GM12878 (cell line): ENCODE data around the gene PSAPL1. TPM values are rescaled to one million over a fixed set of nuclear protein-coding genes. Genes with fewer than 3 reads are reported as not detected.

Experiments
- ATAC-seq: fragments of 200-7000 bp; cut with Tn5 transposase; 3 replicates; pipeline ENCODE4 v1.9.1; 2020; ENCODE audit warnings: mild to moderate bottlenecking, moderate library complexity
- BruUV-seq: library from RNA; stranded (reverse); fragments of 400-500 nt; replicated peaks from 2 replicates; lab custom pipeline; 2021; lab: Mats Ljungman, UMichigan
- CTCF ChIA-PET: fragments of 300-600 bp; sonication (Branson Sonifier 250); formaldehyde crosslinking; extraction: SDS; loops from one replicate; lab custom pipeline; 2021; ENCODE audit warnings: inconsistent platforms; lab: Yijun Ruan, JAX
- POLR2A ChIA-PET: fragments of 350-600 bp; formaldehyde crosslinking; extraction: SDS; loops from one replicate; lab custom pipeline; 2021; ENCODE audit warnings: inconsistent platforms; lab: Charles Lee
- RAD21 ChIA-PET: fragments of 300-600 bp; sonication (Branson Sonifier 250); formaldehyde crosslinking; loops from one replicate; lab custom pipeline; 2023; ENCODE audit warnings: antibody characterized with exemption; ENCODE audit not compliant: unreplicated experiment; lab: Charles Lee
- SMC1A ChIA-PET: fragments of 300-600 bp; sonication (Branson Sonifier 250); formaldehyde crosslinking; loops from one replicate; lab custom pipeline; 2023; ENCODE audit not compliant: unreplicated experiment, uncharacterized antibody; lab: Charles Lee
- DNase-seq: peaks from one replicate; pipeline ENCODE4 v3.0.0-alpha.2; 2011; ENCODE audit warnings: low read depth, low spot score
- FAIRE-seq: peaks from 3 replicates; lab custom pipeline; 2011; peaks lifted over from hg19 to GRCh38; lab: Jason Lieb, UNC
- H2AFZ ChIP-seq: 2 replicates; pipeline ENCODE4 v1.6.0; 2011; ENCODE audit warnings: low read depth, low read length, control low read depth; ENCODE audit not compliant: control insufficient read depth
- H3K27ac ChIP-seq: 2 replicates; pipeline ENCODE4 v1.5.1; 2011; ENCODE audit warnings: control low read depth; ENCODE audit not compliant: control insufficient read depth, insufficient read depth
- H3K27me3 ChIP-seq, 2 experiments: replicated peaks in 1 of 2; 2 replicates each; pipeline versions ENCODE4 v1.6.0 to v1.6.1; 2011; ENCODE audit warnings: low read length in 1 of 2; ENCODE audit not compliant: control insufficient read depth in 2 of 2, insufficient read depth in 2 of 2
- H3K36me3 ChIP-seq, 2 experiments: 2 replicates each; pipeline ENCODE4 v1.5.1; 2011; ENCODE audit warnings: low read length in 1 of 2; ENCODE audit not compliant: control insufficient read depth in 2 of 2, insufficient read depth in 2 of 2
- H3K4me1 ChIP-seq: 2 replicates; pipeline ENCODE4 v1.6.1; 2011; ENCODE audit warnings: mild to moderate bottlenecking, low read length, moderate library complexity, mixed read lengths; ENCODE audit not compliant: control insufficient read depth, insufficient read depth
- H3K4me2 ChIP-seq: 2 replicates; pipeline ENCODE4 v1.6.0; 2011; ENCODE audit warnings: control low read depth; ENCODE audit not compliant: control insufficient read depth, insufficient read depth
- H3K4me3 ChIP-seq: fragments of 200-600 bp; sonication (generic); 2 replicates; pipeline ENCODE4 v1.5.1; 2016
- H3K79me2 ChIP-seq: 2 replicates; pipeline ENCODE4 v1.6.0; 2011; ENCODE audit warnings: low read length; ENCODE audit not compliant: control insufficient read depth, insufficient read depth
- H3K9ac ChIP-seq: 2 replicates; pipeline ENCODE4 v1.8.0; 2011; ENCODE audit warnings: low read length, control low read depth, mixed read lengths; ENCODE audit not compliant: control insufficient read depth, insufficient read depth
- H3K9me3 ChIP-seq: replicated peaks from 3 replicates; pipeline ENCODE4 v1.5.1; 2011; ENCODE audit warnings: mild to moderate bottlenecking, low read length; ENCODE audit not compliant: control insufficient read depth, insufficient read depth
- H4K20me1 ChIP-seq: 2 replicates; pipeline ENCODE4 v1.6.0; 2011; ENCODE audit not compliant: control insufficient read depth, insufficient read depth
- CEBPZ ChIP-seq: fragments of 150-350 bp; IDR thresholded peaks from 2 replicates; pipeline ENCODE4 v1.6.1; 2016; ENCODE audit warnings: low read depth, low read length
- FOS ChIP-seq: IDR thresholded peaks from 3 replicates; pipeline ENCODE4 v1.6.1; 2011; ENCODE audit warnings: borderline replicate concordance; ENCODE audit not compliant: insufficient read length; ENCODE audit errors: extremely low read depth
- HSF1 ChIP-seq: fragments of 150-350 bp; IDR thresholded peaks from 2 replicates; pipeline ENCODE4 v1.6.1; 2014; ENCODE audit warnings: mild to moderate bottlenecking, low read depth, low read length
- IRF5 ChIP-seq: fragments of 450-650 bp; IDR thresholded peaks from 2 replicates; pipeline ENCODE4 v1.6.1; 2017; ENCODE audit warnings: borderline replicate concordance
- MXI1 ChIP-seq: fragments of 150-350 bp; IDR thresholded peaks from 2 replicates; pipeline ENCODE4 v1.6.1; 2011; ENCODE audit warnings: low read depth, mild to moderate bottlenecking, inconsistent platforms, low read length, improper control_type of control experiment
- SMAD1 ChIP-seq: fragments of 450-650 bp; IDR thresholded peaks from 2 replicates; pipeline ENCODE4 v1.6.1; 2018; ENCODE audit warnings: mild to moderate bottlenecking, low read depth; ENCODE audit not compliant: partially characterized antibody
- SUZ12 ChIP-seq: fragments of 200-600 bp; sonication (generic); IDR thresholded peaks from one replicate; pipeline ENCODE4 v1.6.1; 2018; ENCODE audit warnings: antibody characterized with exemption, mild to moderate bottlenecking; ENCODE audit not compliant: unreplicated experiment
- TARDBP ChIP-seq: IDR thresholded peaks from 2 replicates; pipeline ENCODE4 v1.6.1; 2016; ENCODE audit warnings: borderline replicate concordance
- WGBS: methylation state at CpG from one replicate; pipeline ENCODE4 v1.1.6; 2016; ENCODE audit warnings: low lambda C conversion rate; ENCODE audit not compliant: insufficient replicate concordance, insufficient coverage; ENCODE audit errors: missing lambda C conversion rate; 5-methylcytosine and 5-hydroxymethylcytosine counted together
- in situ Hi-C: fragments of 300-500 bp; cut with MboI; formaldehyde crosslinking; loops from 9 replicates; pipeline ENCODE4 v1.14.3; 2018; ENCODE audit warnings: mixed read lengths
- intact Hi-C: fragments of 100-400 bp; cut with micrococcal nuclease; formaldehyde crosslinking; loops from one replicate; pipeline ENCODE4 v1.14.2; 2022; ENCODE audit not compliant: unreplicated experiment
- polyA plus RNA-seq, 11 experiments: library from polyadenylated mRNA; depleted of rRNA in 4 of 11; unstranded in 6 of 11; stranded (reverse) in 5 of 11; fragments of >200 nt; fragmentation: Nextera tagmentation in 4 of 11; fragmentation: Illumina TruSeq in 1 of 11; extraction: Ambion mirVana in 4 of 11; extraction: Trizol in 1 of 11; gene quantifications; 1 replicate in 1 of 11; 2 replicates in 10 of 11; pipeline versions ENCODE4 v1.2.1 to v1.2.3, GENCODE V29; 2011 to 2016; ENCODE audit warnings: inconsistent platforms in 2 of 11, missing spikeins in 2 of 11, low read depth in 1 of 11
- total RNA-seq, 4 experiments: library from RNA; depleted of rRNA in 3 of 4; stranded (reverse); fragments of >200 nt in 3 of 4; fragmentation: Illumina TruSeq in 1 of 4; extraction: Trizol in 1 of 4; gene quantifications; 2 replicates each; pipeline versions ENCODE4 v1.2.1 to v1.2.3, GENCODE V29; 2013 to 2021
- TF ChIP-seq, protein P1 (sequence below): IDR thresholded peaks from 2 replicates; pipeline ENCODE4 v1.6.1; 2011; ENCODE audit warnings: borderline replicate concordance, low read depth, mild to moderate bottlenecking, moderate library complexity, low read length; ENCODE audit not compliant: insufficient read depth, poor library complexity, severe bottlenecking
- TF ChIP-seq, protein P2 (sequence below): fragments of 450-650 bp; IDR thresholded peaks from 2 replicates; pipeline ENCODE4 v1.6.1; 2017; ENCODE audit warnings: mild to moderate bottlenecking, low read depth, inconsistent platforms; ENCODE audit not compliant: poor library complexity, severe bottlenecking

PSAPL1 gene
- total and polyA plus RNA-seq, 10 of the 15 experiments (the other 5 are each of a cell fraction or from before 2014, with no cell fraction given), result not detected

DNA sequence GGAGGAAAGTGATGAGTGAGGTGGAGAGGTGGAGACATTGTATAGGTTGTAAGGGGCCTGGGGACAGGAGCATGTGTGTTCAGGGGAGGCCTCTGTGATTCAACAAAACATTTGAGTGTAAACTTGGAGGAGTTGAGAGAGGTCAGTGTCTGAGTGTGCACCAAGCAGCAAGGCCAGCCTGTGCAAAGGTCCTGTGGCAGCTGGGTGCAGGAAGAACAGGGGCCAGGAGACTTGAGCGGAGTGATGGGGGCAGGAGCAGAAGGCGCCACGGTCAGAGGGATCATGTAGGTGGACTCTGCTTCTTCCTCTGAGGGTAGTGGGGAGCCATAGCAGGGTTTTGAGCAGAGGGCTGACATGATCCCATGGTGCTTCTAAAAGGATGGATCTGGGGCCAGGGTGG, 9.6 kb upstream of the PSAPL1 start (continued):
- TF ChIP-seq, protein P1, sequence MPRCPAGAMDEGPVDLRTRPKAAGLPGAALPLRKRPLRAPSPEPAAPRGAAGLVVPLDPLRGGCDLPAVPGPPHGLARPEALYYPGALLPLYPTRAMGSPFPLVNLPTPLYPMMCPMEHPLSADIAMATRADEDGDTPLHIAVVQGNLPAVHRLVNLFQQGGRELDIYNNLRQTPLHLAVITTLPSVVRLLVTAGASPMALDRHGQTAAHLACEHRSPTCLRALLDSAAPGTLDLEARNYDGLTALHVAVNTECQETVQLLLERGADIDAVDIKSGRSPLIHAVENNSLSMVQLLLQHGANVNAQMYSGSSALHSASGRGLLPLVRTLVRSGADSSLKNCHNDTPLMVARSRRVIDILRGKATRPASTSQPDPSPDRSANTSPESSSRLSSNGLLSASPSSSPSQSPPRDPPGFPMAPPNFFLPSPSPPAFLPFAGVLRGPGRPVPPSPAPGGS, result no peak
- TF ChIP-seq, protein P2, sequence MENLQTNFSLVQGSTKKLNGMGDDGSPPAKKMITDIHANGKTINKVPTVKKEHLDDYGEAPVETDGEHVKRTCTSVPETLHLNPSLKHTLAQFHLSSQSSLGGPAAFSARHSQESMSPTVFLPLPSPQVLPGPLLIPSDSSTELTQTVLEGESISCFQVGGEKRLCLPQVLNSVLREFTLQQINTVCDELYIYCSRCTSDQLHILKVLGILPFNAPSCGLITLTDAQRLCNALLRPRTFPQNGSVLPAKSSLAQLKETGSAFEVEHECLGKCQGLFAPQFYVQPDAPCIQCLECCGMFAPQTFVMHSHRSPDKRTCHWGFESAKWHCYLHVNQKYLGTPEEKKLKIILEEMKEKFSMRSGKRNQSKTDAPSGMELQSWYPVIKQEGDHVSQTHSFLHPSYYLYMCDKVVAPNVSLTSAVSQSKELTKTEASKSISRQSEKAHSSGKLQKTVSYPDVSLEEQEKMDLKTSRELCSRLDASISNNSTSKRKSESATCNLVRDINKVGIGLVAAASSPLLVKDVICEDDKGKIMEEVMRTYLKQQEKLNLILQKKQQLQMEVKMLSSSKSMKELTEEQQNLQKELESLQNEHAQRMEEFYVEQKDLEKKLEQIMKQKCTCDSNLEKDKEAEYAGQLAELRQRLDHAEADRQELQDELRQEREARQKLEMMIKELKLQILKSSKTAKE, result no peak
- TF ChIP-seq HSF1 (no peak), SUZ12 (no peak), MXI1 (no peak)

DNA sequence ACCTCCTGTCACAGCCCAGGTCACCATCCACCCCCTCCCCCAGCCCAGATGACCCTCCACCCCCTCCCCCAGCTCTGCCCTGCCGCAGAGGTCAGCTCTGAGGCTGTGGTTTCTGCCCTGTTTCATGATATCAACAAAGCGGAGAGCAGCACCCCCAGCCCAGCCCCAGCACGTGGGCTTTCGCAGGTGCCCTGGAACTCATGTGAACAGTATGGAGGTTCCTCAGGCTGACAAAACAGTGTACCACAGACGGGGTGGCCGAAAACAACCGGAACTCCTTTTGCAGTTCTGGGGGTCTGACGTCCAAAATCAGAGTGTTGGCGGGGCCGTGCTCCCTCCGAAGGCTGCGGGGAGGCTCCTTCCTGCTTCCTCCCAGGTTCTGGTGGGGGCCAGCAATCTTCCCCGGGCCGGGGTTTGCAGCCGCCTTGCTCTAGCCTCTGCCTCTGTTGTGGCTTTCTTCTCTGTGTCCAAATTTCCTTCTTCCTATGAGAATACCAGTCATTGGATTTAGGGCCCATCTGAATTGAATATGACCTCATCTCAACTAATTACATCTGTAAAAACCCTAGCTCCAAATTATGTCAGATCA, 7.9 kb upstream of the PSAPL1 start:
- POLR2A ChIA-PET, result no interaction called here
- no peak overlapping the region for H3K4me2 ChIP-seq
- TF ChIP-seq FOS (no peak), SMAD1 (no peak), IRF5 (no peak), TARDBP (no peak), CEBPZ (no peak)

More for the DNA sequence above, 7.9 kb upstream of the PSAPL1 start:
- CTCF ChIA-PET, result no interaction called here
- FAIRE-seq (no peak), DNase-seq (no peak), ATAC-seq (no peak)
- in situ Hi-C loops (no loop called here), intact Hi-C loops (no loop called here)
- Histone ChIP-seq H3K9me3 (no peaks in the 10 kb centered on the region), H3K27ac (no peak overlapping the region), H3K9ac (no peak overlapping the region), H3K27me3 (no peaks in the 10 kb centered on the region), H3K79me2 (no peaks in the 10 kb centered on the region), H3K4me1 (no peaks in the 10 kb centered on the region), H3K36me3 (no peaks in the 10 kb centered on the region), H4K20me1 (no peaks in the 10 kb centered on the region), H3K4me3 (no peak overlapping the region), H2AFZ (no peak overlapping the region)
- no TSS peak for BruUV-seq
- WGBS, result 1% methylated on average over 12 of the region's 15 CpGs
- SMC1A ChIA-PET, result no interaction called here
- RAD21 ChIA-PET, result no interaction called here
